HG02759 (cell line): ENCODE measurements around the gene HEMGN.

ENCODE experiments used
- ATAC-seq: cut with Tn5 transposase; IDR thresholded peaks from one replicate; pipeline ENCODE4 v1.9.1; 2021; ENCODE audit warnings: mild to moderate bottlenecking, moderate library complexity; ENCODE audit not compliant: unreplicated experiment

The HEMGN gene

GRCh38 chr9:97900738-97901565 is 37.0 kb downstream of the HEMGN start:
- ATAC-seq = no peak

- ATAC-seq = no peak
Observed at GRCh38 chr9:97900103-97900737, 37.8 kb downstream of the HEMGN start.

GRCh38 chr9:97895695-97896332 is 42.2 kb downstream of the HEMGN start:
- ATAC-seq = no peak

DNA sequence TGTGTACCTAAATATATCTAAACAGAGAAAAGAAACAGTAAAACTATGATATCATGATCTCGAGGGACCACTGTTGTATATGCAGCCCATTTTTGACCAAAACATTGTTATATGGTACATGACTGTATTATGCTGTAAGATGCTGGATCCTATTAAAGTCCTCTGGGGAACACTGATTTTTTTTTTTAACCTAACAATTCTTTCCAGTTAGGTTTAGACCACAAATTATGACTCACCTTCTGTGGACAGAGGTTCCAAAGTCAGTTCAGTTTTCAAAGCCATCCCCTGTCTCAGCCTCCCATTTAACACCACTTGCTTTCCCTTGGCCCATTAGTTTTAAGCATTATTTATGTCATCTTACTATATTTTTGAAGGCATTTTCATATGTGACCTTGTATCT is 42.8 kb downstream of the HEMGN start:
- ATAC-seq = no peak

GRCh38 chr9:97892421-97892820 is 45.6 kb downstream of the HEMGN start:
- ATAC-seq = no peak

DNA sequence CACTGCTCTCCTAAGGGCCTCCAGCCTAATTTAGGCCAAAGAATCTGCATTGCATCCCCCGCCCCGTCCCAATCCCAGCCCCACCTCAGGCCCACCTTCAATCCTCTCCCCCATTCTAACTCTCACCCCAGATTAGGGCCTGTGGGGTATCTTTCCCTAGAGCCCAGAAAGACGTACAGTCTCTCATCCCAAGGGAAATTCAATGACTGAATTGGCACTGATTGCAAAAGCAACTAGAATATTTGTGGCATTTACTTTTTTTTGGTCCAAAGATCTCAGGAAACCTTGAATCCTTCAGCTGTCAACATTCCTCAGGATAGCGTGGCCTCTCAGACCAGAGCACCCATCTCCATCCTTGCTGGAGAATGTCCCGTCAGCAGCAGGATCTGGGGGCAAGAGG is 46.2 kb downstream of the HEMGN start:
- no peak for ATAC-seq

DNA sequence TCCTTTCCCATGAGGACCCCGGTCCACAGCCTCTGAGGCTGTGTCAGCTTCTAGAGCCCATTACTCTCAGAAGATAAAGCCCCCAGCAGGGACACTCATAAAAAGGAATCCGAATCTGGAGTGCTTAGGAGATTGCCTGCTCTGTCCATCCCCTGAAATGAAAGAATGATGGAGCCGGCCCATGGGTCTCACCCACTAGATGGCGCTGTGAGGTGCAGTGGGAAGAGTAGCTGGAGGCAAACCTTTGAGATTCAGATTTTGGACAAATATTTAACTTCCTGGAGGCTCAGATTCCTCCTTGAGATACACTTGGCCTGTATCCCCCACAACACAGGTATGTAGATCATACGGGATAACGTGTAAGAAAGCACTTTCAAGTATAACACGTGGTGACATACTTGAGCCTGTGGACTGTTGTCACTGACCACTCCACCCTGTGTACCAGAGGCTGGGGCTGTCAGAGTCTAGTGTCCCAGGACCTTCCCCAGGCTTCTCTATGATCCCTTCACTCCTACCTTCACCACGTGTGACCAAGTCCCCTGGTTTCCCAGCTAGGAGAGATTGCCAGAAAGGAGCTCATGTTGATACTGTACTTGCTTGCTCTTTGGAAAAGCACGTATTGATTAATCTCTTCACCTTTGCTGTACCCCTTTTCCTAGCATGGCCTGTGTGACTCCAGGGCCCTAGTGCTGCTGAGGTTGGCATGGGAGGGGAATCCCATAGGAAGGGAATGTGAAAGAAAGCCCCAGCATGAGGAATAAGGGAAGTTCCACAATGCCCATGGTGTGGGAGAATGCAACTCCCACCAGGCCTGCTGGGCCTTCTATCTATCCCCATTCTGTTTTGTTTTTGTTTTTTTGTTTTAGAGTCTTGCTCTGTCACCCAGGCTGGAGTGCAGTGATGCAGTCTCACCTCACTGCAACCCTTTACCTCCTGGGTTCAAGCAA is 47.8 kb downstream of the HEMGN start:
- no peak for ATAC-seq

DNA sequence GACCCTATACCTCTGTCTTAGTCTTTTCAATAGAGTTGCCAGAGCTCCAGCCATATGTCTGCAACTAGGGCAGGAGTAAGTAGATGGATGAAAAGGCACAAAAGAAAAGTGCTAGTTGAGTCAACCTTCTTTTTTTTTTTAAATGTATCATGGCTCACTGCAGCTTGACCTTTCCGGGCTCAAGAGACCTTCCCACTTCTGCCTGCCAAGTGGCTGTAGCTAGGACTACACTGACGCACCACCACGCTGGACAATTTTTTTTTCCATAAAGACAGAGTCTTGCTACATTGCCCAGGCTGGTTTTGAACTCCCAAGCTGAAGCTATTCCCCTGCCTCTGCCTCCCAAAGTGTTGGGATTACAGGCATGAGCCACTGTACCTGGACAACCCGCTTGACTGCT is 57.6 kb downstream of the HEMGN start:
- ATAC-seq = no peak
